HG02970 (cell line): ENCODE data around the gene BZW2.

ENCODE experiments used
- ATAC-seq: cut with Tn5 transposase; IDR thresholded peaks from one replicate; pipeline ENCODE4 v1.9.1; 2021; ENCODE audit warnings: mild to moderate bottlenecking, moderate library complexity, moderate number of reproducible peaks; ENCODE audit not compliant: unreplicated experiment, low FRiP score

The BZW2 gene

DNA sequence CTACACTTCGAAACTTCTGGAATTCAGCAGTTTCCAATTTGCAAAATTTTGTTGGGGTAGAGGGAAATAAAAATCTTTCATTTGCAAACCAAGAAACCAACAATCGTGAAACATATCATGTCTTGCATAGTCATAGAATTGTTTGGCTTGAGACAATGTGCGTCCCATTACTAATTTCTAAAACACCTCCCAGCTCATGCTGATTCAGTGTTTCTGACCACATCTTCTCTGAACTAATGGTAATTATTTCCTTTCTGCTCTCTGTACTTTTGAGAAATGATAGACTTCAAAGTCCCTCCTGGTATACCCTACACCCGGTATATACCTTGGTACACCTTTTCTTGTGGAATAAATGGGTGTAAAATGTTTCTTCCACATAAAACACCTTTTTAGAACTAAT, 65.7 kb downstream of the BZW2 start:
- no peak for ATAC-seq

DNA sequence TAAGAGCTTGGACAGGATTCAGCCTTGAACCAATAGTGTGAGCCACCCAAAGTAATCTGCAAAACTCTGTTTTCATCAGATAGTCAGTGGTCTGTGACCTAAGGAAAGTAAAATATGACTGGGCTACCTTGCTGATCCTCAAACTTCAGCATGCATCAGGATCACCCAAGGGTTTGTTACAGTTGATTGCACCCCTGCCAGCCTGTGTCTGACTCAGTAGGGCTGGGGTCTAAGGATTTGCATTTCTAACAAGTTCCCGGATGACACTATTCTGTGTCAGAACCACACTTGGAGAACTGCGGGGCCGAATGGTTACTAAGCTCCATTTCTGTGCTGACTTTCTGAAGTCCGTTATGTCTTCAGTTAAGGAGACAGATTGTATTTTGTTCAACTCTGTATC, 66.9 kb downstream of the BZW2 start:
- no peak for ATAC-seq

- ATAC-seq: no peak
Measured at GRCh38 chr7:16715928-16716327, 69.9 kb downstream of the BZW2 start.

GRCh38 chr7:16718111-16718656, 72.2 kb downstream of the BZW2 start:
- no peak for ATAC-seq

DNA sequence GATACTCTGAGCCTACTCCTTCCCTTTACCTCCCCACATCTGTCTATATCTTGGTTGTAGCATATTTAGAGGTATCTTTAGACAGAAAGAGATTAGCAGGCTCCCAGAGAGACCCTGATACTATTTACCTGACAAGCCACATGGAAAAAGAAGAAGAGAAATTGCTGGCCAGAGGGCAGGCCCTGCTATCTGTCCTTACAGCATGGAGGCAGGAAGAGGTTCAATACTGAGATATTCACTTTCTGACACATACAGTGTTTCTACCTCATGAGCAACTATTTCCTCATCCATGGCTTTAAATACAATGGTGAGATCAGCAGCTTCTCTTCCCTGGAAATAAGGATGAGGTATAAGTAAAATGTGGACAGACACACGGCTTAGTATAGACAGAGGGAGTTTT, 73.7 kb downstream of the BZW2 start:
- no peak for ATAC-seq

DNA sequence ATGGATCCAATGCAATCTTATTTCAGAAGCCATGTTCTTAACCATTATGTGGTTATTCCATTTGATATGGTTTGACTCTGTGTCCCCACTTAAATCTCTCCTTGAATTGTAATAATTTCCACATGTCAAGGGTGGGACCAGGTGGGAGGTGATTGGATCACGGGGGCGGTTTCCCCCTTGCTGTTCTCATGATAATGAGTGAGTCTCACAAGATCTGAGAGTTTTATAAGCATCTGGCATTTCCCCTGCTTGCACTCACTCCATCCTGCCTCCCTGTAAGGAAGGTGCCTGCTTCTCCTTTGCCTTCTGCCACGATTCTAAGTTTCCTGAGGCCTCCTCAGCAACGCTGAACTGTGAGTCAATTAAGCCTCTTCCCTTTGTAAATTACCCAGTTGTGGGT, 75.6 kb downstream of the BZW2 start:
- ATAC-seq: no peak

DNA sequence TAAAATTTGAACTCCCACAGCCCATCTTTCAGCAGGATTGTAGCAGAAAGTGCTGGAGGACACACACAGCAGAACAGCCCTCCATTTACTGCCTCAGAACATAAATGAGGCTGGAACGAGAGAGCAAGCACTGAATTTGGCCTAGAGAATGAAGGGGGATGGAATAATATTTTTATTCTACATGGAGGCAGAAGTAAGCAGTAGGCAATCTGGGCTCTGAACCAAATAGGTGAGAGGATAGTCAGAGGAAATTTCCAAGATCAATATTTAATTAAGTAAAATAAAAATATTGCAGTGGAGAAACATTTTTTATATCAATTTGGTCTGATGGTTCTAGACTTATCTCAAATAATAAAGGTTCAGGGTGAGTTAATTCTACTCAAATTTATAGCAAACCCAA, 78.4 kb downstream of the BZW2 start:
- ATAC-seq: no peak

DNA sequence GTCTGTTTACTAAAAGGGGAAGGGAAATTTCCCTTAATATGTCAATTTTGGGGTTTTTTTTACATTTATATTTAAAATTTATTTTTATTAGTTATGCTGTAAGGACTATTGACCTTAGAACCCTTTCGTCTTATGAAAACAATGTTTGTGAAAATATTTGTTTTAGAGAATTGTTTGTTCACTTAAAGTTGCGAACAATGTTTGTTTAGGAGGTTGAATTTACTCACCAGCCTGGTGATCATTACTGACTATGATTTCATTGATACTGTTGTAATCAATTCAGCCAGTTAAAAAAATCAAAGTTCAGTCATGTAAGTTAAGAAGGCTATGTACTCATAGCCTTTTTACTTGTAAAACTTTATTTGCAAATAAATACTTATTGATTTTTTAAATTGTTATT, 80.2 kb downstream of the BZW2 start:
- no peak for ATAC-seq

DNA sequence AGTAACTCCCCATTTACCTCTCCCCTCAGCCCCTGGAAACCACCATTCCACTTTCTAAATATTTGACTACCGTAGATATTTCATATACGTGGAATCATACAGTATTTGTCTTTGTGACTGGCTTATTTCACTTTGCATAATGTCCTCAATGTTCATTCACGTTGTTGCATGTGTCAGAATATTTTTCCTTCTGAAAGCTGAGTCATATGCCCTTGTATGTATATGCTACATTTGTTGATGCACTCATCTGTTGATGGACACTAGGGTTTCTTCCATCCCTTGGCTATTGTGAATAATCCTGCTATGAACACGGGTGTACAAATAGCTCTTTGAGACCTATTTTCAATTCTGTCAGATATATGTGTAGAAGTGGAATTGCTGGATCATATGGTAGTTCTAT, 81.8 kb downstream of the BZW2 start:
- ATAC-seq: no peak

DNA sequence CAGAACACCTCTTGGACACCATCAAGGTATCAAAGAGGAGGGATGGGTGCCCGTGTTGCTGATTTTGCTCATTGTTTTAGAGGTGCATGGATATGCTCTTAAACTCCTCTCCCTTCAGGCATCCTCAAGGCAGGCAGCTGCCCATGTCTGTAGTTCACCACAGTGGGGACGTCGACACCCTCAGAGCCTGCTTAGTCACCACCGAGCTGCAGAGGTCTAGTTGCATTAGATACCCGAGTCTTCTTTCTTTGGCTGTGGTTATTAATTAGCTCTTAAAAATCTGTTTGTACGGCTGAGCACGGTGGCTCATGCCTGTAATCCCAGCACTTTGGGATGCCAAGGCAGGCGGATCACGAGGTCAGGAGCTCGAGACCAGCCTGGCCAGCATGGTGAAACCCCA, 82.8 kb downstream of the BZW2 start:
- no peak for ATAC-seq

- no peak for ATAC-seq
Measured at GRCh38 chr7:16729541-16729940, 83.6 kb downstream of the BZW2 start.

GRCh38 chr7:16730937-16731336, 85.0 kb downstream of the BZW2 start:
- no peak for ATAC-seq

GRCh38 chr7:16732828-16733227, 86.8 kb downstream of the BZW2 start:
- ATAC-seq: no peak

DNA sequence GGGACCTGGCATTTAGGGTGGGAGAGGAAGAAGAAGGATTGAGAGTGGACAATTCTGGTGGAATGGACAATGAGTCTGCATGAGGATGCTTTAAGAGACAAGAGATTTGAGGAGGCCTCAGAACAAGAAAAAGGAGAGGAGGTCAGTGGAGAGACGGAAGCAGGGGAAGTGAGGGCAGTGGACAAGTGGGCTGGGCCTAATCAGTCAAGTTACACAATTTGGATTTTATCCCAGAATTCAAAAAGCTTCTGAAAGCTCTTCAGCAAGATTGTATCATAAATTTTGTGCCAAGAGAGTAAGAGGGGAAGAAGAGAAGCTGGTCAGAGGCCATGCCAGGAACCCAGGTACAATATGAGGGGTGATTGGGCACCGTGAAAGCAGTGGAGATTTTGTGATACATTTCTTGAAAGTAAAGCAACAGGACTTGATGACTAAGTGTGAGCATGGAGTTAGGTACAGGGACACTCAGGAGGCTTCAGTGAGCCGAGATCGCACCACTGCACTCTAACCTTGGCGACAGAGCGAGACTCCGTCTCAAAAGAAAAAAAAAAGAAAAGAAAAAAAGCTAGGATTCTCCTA, 88.3 kb downstream of the BZW2 start:
- ATAC-seq: no peak

- ATAC-seq: no peak
Measured at GRCh38 chr7:16735020-16735419, 89.0 kb downstream of the BZW2 start.

GRCh38 chr7:16738011-16738688, 92.2 kb downstream of the BZW2 start:
- ATAC-seq: no peak

DNA sequence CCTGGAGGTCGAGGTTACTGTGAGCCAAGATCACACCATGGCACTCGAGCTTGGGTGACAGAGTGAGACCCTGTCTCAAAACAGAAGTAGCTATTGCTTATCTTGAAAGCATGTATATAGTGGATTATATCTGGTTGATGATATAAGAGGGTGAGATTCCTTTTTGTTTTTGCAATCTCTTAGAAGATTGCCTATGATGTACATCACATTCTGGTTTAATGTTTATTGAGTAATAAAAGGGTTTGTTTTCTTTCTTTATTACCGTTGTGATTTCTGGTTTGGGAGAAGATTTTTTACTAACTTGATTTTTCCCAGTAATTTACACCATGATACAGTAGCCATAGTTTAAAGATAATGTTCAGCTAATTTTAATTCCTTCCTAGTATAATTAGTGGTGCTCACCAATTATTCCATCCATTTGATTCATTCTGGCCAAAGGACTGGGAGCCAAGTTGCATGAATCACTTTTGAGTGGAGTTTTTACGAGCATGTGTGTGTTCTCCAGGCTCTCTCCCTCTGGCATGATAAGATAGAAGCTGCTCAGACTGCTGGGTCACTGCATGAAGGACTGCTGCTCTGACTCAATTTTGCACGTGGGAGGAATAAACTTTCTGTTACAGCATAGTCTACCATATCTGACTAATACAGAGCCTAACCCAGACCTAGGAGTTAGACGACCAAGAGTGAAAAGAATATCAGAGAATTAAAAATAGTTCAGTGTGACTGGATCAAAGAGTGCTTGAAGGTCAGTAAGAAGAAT, 94.1 kb downstream of the BZW2 start:
- no peak for ATAC-seq

- no peak for ATAC-seq
Measured at GRCh38 chr7:16740623-16740953, 94.6 kb downstream of the BZW2 start.

- ATAC-seq: no peak
Measured at GRCh38 chr7:16740996-16741395, 95.0 kb downstream of the BZW2 start.

- ATAC-seq: no peak
Measured at GRCh38 chr7:16741676-16742075, 95.7 kb downstream of the BZW2 start.

- ATAC-seq: no peak
Measured at GRCh38 chr7:16742547-16742946, 96.6 kb downstream of the BZW2 start.

DNA sequence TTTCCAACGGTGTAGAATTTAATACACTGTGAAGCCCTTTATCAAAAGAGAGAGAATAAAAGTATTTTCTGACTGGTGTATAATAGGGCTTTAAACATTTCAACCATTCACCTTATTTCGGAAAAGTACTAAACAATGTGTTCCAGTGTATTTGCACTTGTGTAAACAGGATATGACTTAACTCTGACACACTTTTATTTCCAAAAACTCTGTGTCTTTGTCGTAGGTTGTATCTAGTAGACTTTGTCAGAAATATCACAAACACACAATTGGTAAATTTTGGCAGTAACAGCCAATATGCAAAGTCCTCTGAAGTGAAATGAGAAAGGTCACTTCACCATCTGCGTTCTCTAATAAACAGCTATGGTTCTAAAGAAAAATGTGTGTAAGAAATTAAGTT, 97.3 kb downstream of the BZW2 start:
- no peak for ATAC-seq
